ENCODE data around the gene FKBP1A.
A peak's percentile ranks its signal among the peaks of the same experiment; 100 is the strongest.

Gene FKBP1A

GRCh38 chr20:1362484-1362883, 30.4 kb downstream of the FKBP1A start:
- no peak overlapping the region for H3K4me3 ChIP-seq (ENCODE audit: low read depth in 1 of 2, low read length in 1 of 2)
- no peaks in the 10 kb centered on the region for H3K27me3 ChIP-seq
- TF ChIP-seq, protein P1, sequence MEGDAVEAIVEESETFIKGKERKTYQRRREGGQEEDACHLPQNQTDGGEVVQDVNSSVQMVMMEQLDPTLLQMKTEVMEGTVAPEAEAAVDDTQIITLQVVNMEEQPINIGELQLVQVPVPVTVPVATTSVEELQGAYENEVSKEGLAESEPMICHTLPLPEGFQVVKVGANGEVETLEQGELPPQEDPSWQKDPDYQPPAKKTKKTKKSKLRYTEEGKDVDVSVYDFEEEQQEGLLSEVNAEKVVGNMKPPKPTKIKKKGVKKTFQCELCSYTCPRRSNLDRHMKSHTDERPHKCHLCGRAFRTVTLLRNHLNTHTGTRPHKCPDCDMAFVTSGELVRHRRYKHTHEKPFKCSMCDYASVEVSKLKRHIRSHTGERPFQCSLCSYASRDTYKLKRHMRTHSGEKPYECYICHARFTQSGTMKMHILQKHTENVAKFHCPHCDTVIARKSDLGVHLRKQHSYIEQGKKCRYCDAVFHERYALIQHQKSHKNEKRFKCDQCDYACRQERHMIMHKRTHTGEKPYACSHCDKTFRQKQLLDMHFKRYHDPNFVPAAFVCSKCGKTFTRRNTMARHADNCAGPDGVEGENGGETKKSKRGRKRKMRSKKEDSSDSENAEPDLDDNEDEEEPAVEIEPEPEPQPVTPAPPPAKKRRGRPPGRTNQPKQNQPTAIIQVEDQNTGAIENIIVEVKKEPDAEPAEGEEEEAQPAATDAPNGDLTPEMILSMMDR (IDR thresholded peaks at IDR 0.05): no peak
- H3K36me3 ChIP-seq: peaks cover 27% of the 10 kb centered on the region
- peak overlapping the region; percentile 88 for H3K27ac ChIP-seq
- H3K4me1 ChIP-seq (ENCODE audit: control insufficient read depth in 1 of 2, insufficient read depth in 1 of 2, low read depth in 1 of 2, low read length in 1 of 2): peaks cover 37 to 38% of the 10 kb centered on the region in 2 experiments
- H3K9me3 ChIP-seq: no peaks in the 10 kb centered on the region

GRCh38 chr20:1360094-1360846, 32.6 kb downstream of the FKBP1A start:
- H3K27ac ChIP-seq: peak overlapping the region; percentile 52
- H3K27me3 ChIP-seq: no peaks in the 10 kb centered on the region
- peaks cover 23% of the 10 kb centered on the region for H3K36me3 ChIP-seq
- H3K4me1 ChIP-seq (ENCODE audit: control insufficient read depth in 1 of 2, insufficient read depth in 1 of 2, low read depth in 1 of 2, low read length in 1 of 2): peaks cover 37 to 38% of the 10 kb centered on the region in 2 experiments
- H3K9me3 ChIP-seq: no peaks in the 10 kb centered on the region
- TF ChIP-seq, protein P1 (IDR thresholded peaks at IDR 0.05): no peak
- H3K4me3 ChIP-seq (ENCODE audit: low read depth in 1 of 2, low read length in 1 of 2): no peak overlapping the region

GRCh38 chr20:1357921-1358671, 34.8 kb downstream of the FKBP1A start:
- TF ChIP-seq, protein P1 (IDR thresholded peaks at IDR 0.05): no peak
- no peak overlapping the region for H3K4me3 ChIP-seq (ENCODE audit: low read depth in 1 of 2, low read length in 1 of 2)
- H3K36me3 ChIP-seq: peaks cover 25% of the 10 kb centered on the region
- H3K4me1 ChIP-seq (ENCODE audit: control insufficient read depth in 1 of 2, insufficient read depth in 1 of 2, low read depth in 1 of 2, low read length in 1 of 2): peaks cover 15 to 17% of the 10 kb centered on the region in 2 experiments
- no peaks in the 10 kb centered on the region for H3K27me3 ChIP-seq
- H3K9me3 ChIP-seq: no peaks in the 10 kb centered on the region
- no peak overlapping the region for H3K27ac ChIP-seq

GRCh38 chr20:1353956-1354355, 38.9 kb downstream of the FKBP1A start:
- H3K27me3 ChIP-seq: no peaks in the 10 kb centered on the region
- no peaks in the 10 kb centered on the region for H3K9me3 ChIP-seq
- H3K4me1 ChIP-seq (ENCODE audit: control insufficient read depth in 1 of 2, insufficient read depth in 1 of 2, low read depth in 1 of 2, low read length in 1 of 2): no peaks in the 10 kb centered on the region
- TF ChIP-seq, protein P1 (IDR thresholded peaks at IDR 0.05): no peak
- H3K4me3 ChIP-seq (ENCODE audit: low read depth in 1 of 2, low read length in 1 of 2): no peak overlapping the region
- H3K36me3 ChIP-seq: peaks cover 13% of the 10 kb centered on the region
- no peak overlapping the region for H3K27ac ChIP-seq

DNA sequence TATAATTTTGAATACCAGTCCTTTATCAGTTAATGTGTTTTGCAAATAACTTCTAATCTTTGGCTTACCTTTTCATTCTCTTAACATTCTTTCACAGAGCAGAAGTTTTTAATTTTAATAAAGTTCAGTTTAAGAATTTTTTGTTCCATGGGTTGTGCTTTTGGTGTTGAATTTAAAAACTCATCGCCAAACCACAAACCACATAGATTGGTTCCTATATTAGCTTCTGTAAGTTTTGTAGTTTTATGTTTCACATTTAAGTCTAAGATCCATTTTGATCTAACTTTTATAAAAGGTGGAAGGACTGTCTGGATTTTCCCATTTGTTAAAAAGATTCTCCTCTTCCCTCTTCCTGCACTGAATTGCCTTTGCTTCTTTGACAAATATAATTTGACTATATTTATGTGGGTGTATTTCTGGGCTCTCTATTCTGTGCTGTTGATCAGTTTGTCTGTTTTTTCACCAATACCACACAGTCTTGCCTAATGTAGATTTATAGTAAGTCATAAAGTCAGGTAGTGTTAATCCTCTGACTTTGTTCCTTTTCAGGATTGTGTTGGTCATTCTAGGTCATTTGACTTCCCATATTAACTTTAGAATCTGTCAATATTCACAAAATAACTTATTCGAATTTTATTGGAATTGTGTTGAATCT, 46.4 kb downstream of the FKBP1A start:
- Histone ChIP-seq H3K4me3 (ENCODE audit: low read depth in 1 of 2, low read length in 1 of 2) (no peak overlapping the region), H3K4me1 (ENCODE audit: control insufficient read depth in 1 of 2, insufficient read depth in 1 of 2, low read depth in 1 of 2, low read length in 1 of 2) (no peaks in the 10 kb centered on the region), H3K27ac (no peak overlapping the region), H3K9me3 (no peaks in the 10 kb centered on the region), H3K27me3 (no peaks in the 10 kb centered on the region), H3K36me3 (no peaks in the 10 kb centered on the region)
- TF ChIP-seq, protein P1 (IDR thresholded peaks at IDR 0.05): no peak

Measured in neutrophil (primary cell).